ENCODE results near the gene COMT.

COMT gene

GRCh38 chr22:19941365-19942082 is at the start of gene COMT, which contains the start of gene TXNRD2:
Gene COMT (plus strand): TSS chr22:19941772. CDS start chr22:19962527, 20,755 bp downstream.
Gene TXNRD2 (minus strand): TSS chr22:19941818. CDS start chr22:19941803, 15 bp downstream.
- H3K27me3 ChIP-seq (ENCODE audit: control insufficient read depth, insufficient read depth, low read length): no peaks in the 10 kb centered on the region
- no peaks in the 10 kb centered on the region for H3K36me3 ChIP-seq (ENCODE audit: control insufficient read depth, insufficient read depth, low read length)
- H3K27ac ChIP-seq (ENCODE audit: low read depth, low read length): peak within 1 kb of the TSS; percentile 67
- no peaks in the 10 kb centered on the region for H3K9me3 ChIP-seq (ENCODE audit: control insufficient read depth, insufficient read depth, low read length)
- peak within 1 kb of the TSS; percentile 64 for H3K4me3 ChIP-seq (ENCODE audit: low read depth, low read length)
- H3K9ac ChIP-seq (ENCODE audit: low read depth, low read length): 0 out of 2 replicates have a peak within 1 kb of the TSS, but pooled peaks have one; percentile 13
- H3K4me1 ChIP-seq (ENCODE audit: control insufficient read depth, insufficient read depth, low read length): peaks cover 9% of the 10 kb centered on the region

GRCh38 chr22:19892257-19892879 is 49.2 kb upstream of the COMT start:
- peak overlapping the region; percentile 49; the same call in 1 of the 2 replicates for H3K9ac ChIP-seq (ENCODE audit: low read depth, low read length)
- H3K4me1 ChIP-seq (ENCODE audit: control insufficient read depth, insufficient read depth, low read length): peaks cover 25% of the 10 kb centered on the region
- peak overlapping the region; percentile 90 for H3K27ac ChIP-seq (ENCODE audit: low read depth, low read length)
- H3K27me3 ChIP-seq (ENCODE audit: control insufficient read depth, insufficient read depth, low read length): no peaks in the 10 kb centered on the region; the same call in 1 of the 2 replicates
- no peaks in the 10 kb centered on the region for H3K36me3 ChIP-seq (ENCODE audit: control insufficient read depth, insufficient read depth, low read length)
- no peaks in the 10 kb centered on the region for H3K9me3 ChIP-seq (ENCODE audit: control insufficient read depth, insufficient read depth, low read length)
- H3K4me3 ChIP-seq (ENCODE audit: low read depth, low read length): no peak overlapping the region

- no peaks in the 10 kb centered on the region for H3K9me3 ChIP-seq (ENCODE audit: control insufficient read depth, insufficient read depth, low read length)
- no peak overlapping the region for H3K4me3 ChIP-seq (ENCODE audit: low read depth, low read length)
- no peak overlapping the region for H3K27ac ChIP-seq (ENCODE audit: low read depth, low read length)
- H3K27me3 ChIP-seq (ENCODE audit: control insufficient read depth, insufficient read depth, low read length): no peaks in the 10 kb centered on the region; the same call in 1 of the 2 replicates
- no peak overlapping the region for H3K9ac ChIP-seq (ENCODE audit: low read depth, low read length)
- H3K36me3 ChIP-seq (ENCODE audit: control insufficient read depth, insufficient read depth, low read length): no peaks in the 10 kb centered on the region
- peaks cover 25% of the 10 kb centered on the region for H3K4me1 ChIP-seq (ENCODE audit: control insufficient read depth, insufficient read depth, low read length)
Measured at GRCh38 chr22:19892925-19893324, 48.6 kb upstream of the COMT start.

- Histone ChIP-seq H3K9me3 (ENCODE audit: control insufficient read depth, insufficient read depth, low read length) (no peaks in the 10 kb centered on the region), H3K4me3 (ENCODE audit: low read depth, low read length) (no peak overlapping the region), H3K4me1 (ENCODE audit: control insufficient read depth, insufficient read depth, low read length) (peaks cover 25% of the 10 kb centered on the region), H3K36me3 (ENCODE audit: control insufficient read depth, insufficient read depth, low read length) (no peaks in the 10 kb centered on the region), H3K27me3 (ENCODE audit: control insufficient read depth, insufficient read depth, low read length) (no peaks in the 10 kb centered on the region; the same call in 1 of the 2 replicates), H3K9ac (ENCODE audit: low read depth, low read length) (no peak overlapping the region), H3K27ac (ENCODE audit: low read depth, low read length) (no peak overlapping the region)
Measured at GRCh38 chr22:19893363-19893762, 48.2 kb upstream of the COMT start.

- Histone ChIP-seq H3K36me3 (ENCODE audit: control insufficient read depth, insufficient read depth, low read length) (no peaks in the 10 kb centered on the region), H3K4me1 (ENCODE audit: control insufficient read depth, insufficient read depth, low read length) (peaks cover 21% of the 10 kb centered on the region), H3K27ac (ENCODE audit: low read depth, low read length) (no peak overlapping the region), H3K9me3 (ENCODE audit: control insufficient read depth, insufficient read depth, low read length) (no peaks in the 10 kb centered on the region), H3K4me3 (ENCODE audit: low read depth, low read length) (no peak overlapping the region), H3K9ac (ENCODE audit: low read depth, low read length) (no peak overlapping the region), H3K27me3 (ENCODE audit: control insufficient read depth, insufficient read depth, low read length) (no peaks in the 10 kb centered on the region; the same call in 1 of the 2 replicates)
Measured at GRCh38 chr22:19895160-19895849, 46.3 kb upstream of the COMT start.

- no peaks in the 10 kb centered on the region for H3K9me3 ChIP-seq (ENCODE audit: control insufficient read depth, insufficient read depth, low read length)
- no peak overlapping the region for H3K27ac ChIP-seq (ENCODE audit: low read depth, low read length)
- no peak overlapping the region for H3K9ac ChIP-seq (ENCODE audit: low read depth, low read length)
- H3K4me3 ChIP-seq (ENCODE audit: low read depth, low read length): no peak overlapping the region
- peaks cover 10% of the 10 kb centered on the region for H3K4me1 ChIP-seq (ENCODE audit: control insufficient read depth, insufficient read depth, low read length)
- H3K36me3 ChIP-seq (ENCODE audit: control insufficient read depth, insufficient read depth, low read length): no peaks in the 10 kb centered on the region
- no peaks in the 10 kb centered on the region; the same call in 1 of the 2 replicates for H3K27me3 ChIP-seq (ENCODE audit: control insufficient read depth, insufficient read depth, low read length)
Measured at GRCh38 chr22:19896665-19897355, 44.8 kb upstream of the COMT start.

- Histone ChIP-seq H3K9ac (ENCODE audit: low read depth, low read length) (no peak overlapping the region), H3K27ac (ENCODE audit: low read depth, low read length) (no peak overlapping the region), H3K36me3 (ENCODE audit: control insufficient read depth, insufficient read depth, low read length) (no peaks in the 10 kb centered on the region), H3K4me1 (ENCODE audit: control insufficient read depth, insufficient read depth, low read length) (peaks cover 2% of the 10 kb centered on the region; the same call in 1 of the 2 replicates), H3K9me3 (ENCODE audit: control insufficient read depth, insufficient read depth, low read length) (no peaks in the 10 kb centered on the region), H3K27me3 (ENCODE audit: control insufficient read depth, insufficient read depth, low read length) (no peaks in the 10 kb centered on the region), H3K4me3 (ENCODE audit: low read depth, low read length) (no peak overlapping the region)
Measured at GRCh38 chr22:19897726-19898125, 43.8 kb upstream of the COMT start.

- no peaks in the 10 kb centered on the region for H3K9me3 ChIP-seq (ENCODE audit: control insufficient read depth, insufficient read depth, low read length)
- no peaks in the 10 kb centered on the region for H3K36me3 ChIP-seq (ENCODE audit: control insufficient read depth, insufficient read depth, low read length)
- no peaks in the 10 kb centered on the region for H3K27me3 ChIP-seq (ENCODE audit: control insufficient read depth, insufficient read depth, low read length)
- H3K4me1 ChIP-seq (ENCODE audit: control insufficient read depth, insufficient read depth, low read length): peaks cover 5% of the 10 kb centered on the region; the same call in 1 of the 2 replicates
- H3K27ac ChIP-seq (ENCODE audit: low read depth, low read length): no peak overlapping the region
- no peak overlapping the region for H3K4me3 ChIP-seq (ENCODE audit: low read depth, low read length)
- no peak overlapping the region for H3K9ac ChIP-seq (ENCODE audit: low read depth, low read length)
Measured at GRCh38 chr22:19898145-19898544, 43.4 kb upstream of the COMT start.

GRCh38 chr22:19898831-19899567 is 42.6 kb upstream of the COMT start:
- H3K27me3 ChIP-seq (ENCODE audit: control insufficient read depth, insufficient read depth, low read length): no peaks in the 10 kb centered on the region
- H3K4me3 ChIP-seq (ENCODE audit: low read depth, low read length): no peak overlapping the region
- H3K9me3 ChIP-seq (ENCODE audit: control insufficient read depth, insufficient read depth, low read length): no peaks in the 10 kb centered on the region
- H3K36me3 ChIP-seq (ENCODE audit: control insufficient read depth, insufficient read depth, low read length): no peaks in the 10 kb centered on the region
- H3K4me1 ChIP-seq (ENCODE audit: control insufficient read depth, insufficient read depth, low read length): peaks cover 12% of the 10 kb centered on the region; the same call in 1 of the 2 replicates
- H3K27ac ChIP-seq (ENCODE audit: low read depth, low read length): no peak overlapping the region
- H3K9ac ChIP-seq (ENCODE audit: low read depth, low read length): no peak overlapping the region
